ENCODE results near the gene SH3PXD2B.
"Not testable (repeated sequence)": the region's sequence is repeated elsewhere in the genome, so short reads cannot be mapped to it uniquely, and the experiment has no call there.

DNA sequence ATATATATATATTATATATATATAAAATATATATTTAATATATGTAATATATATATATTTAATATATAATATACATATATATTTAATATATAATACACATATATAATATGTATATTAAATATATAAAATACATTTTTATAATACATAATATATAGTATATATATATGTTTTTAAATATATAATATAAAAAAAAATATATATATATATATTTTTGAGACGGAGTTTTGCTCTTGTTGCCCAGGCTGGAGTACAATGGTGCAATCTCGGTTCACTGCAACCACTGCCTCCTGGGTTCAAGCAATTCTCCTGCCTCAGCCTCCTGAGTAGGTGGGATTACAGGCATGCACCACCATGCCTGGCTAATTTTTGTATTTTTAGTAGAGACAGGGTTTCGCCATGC, 85.6 kb downstream of the SH3PXD2B start:
- not testable (repeated sequence) for TF ChIP-seq ZNF343 (CRISPR knock-in tag; IDR thresholded peaks at IDR 0.05)
- TF ChIP-seq, protein P1, sequence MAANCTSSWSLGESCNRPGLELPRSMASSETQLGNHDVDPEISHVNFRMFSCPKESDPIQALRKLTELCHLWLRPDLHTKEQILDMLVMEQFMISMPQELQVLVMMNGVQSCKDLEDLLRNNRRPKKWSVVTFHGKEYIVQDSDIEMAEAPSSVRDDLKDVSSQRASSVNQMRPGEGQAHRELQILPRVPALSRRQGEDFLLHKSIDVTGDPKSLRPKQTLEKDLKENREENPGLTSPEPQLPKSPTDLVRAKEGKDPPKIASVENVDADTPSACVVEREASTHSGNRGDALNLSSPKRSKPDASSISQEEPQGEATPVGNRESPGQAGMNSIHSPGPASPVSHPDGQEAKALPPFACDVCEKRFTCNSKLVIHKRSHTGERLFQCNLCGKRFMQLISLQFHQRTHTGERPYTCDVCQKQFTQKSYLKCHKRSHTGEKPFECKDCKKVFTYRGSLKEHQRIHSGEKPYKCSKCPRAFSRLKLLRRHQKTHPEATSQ (CRISPR knock-in tag; IDR thresholded peaks at IDR 0.05; ENCODE audit: borderline replicate concordance) = not testable (repeated sequence)
